ENCODE measurements around the gene LYZL1.
"Not testable (repeated sequence)": the region's sequence is repeated elsewhere in the genome, so short reads cannot be mapped to it uniquely, and the experiment has no call there.

The LYZL1 gene

GRCh38 chr10:29346296-29347001, 57.6 kb downstream of the LYZL1 start:
- no peak for TF ChIP-seq ZNF274 (IDR thresholded peaks at IDR 0.05; ENCODE audit: low read depth, low read length)

GRCh38 chr10:29348836-29349235, 60.0 kb downstream of the LYZL1 start:
- TF ChIP-seq ZNF274 (IDR thresholded peaks at IDR 0.05; ENCODE audit: low read depth, low read length): no peak

More at GRCh38 chr10:29346296-29347001, 57.6 kb downstream of the LYZL1 start:
- H3K4me3 ChIP-seq (ENCODE audit: low read length): no peak overlapping the region

GRCh38 chr10:29353305-29353704, 64.4 kb downstream of the LYZL1 start:
- no peak overlapping the region for H3K4me3 ChIP-seq (ENCODE audit: low read length)
- no peak for TF ChIP-seq ZNF274 (IDR thresholded peaks at IDR 0.05; ENCODE audit: low read depth, low read length)

More at GRCh38 chr10:29348836-29349235, 60.0 kb downstream of the LYZL1 start:
- no peak overlapping the region for H3K4me3 ChIP-seq (ENCODE audit: low read length)

GRCh38 chr10:29353887-29354561, 65.2 kb downstream of the LYZL1 start:
- no peak overlapping the region for H3K4me3 ChIP-seq (ENCODE audit: low read length)
- no peak for TF ChIP-seq ZNF274 (IDR thresholded peaks at IDR 0.05; ENCODE audit: low read depth, low read length)

- TF ChIP-seq ZNF274 (IDR thresholded peaks at IDR 0.05; ENCODE audit: low read depth, low read length): no peak
- H3K4me3 ChIP-seq (ENCODE audit: low read length): no peak overlapping the region
These were observed 66.6 kb downstream of the LYZL1 start for GRCh38 chr10:29355411-29355991.

GRCh38 chr10:29356931-29357330, 68.1 kb downstream of the LYZL1 start:
- TF ChIP-seq ZNF274 (IDR thresholded peaks at IDR 0.05; ENCODE audit: low read depth, low read length): no peak
- no peak overlapping the region for H3K4me3 ChIP-seq (ENCODE audit: low read length)

GRCh38 chr10:29358010-29358616, 69.2 kb downstream of the LYZL1 start:
- no peak for TF ChIP-seq ZNF274 (IDR thresholded peaks at IDR 0.05; ENCODE audit: low read depth, low read length)
- H3K4me3 ChIP-seq (ENCODE audit: low read length): no peak overlapping the region

- H3K4me3 ChIP-seq (ENCODE audit: low read length): not testable (repeated sequence)
These were observed 71.5 kb downstream of the LYZL1 start for GRCh38 chr10:29360215-29360853.

Measured in GM08714 (cell line).